AG04450 (cell line): ENCODE measurements around the gene THRB. TPM values are rescaled to one million over a fixed set of nuclear protein-coding genes. Genes with fewer than 3 reads are reported as not detected.

ENCODE experiments used
- CTCF ChIA-PET: fragments of 300-600, 350-600 bp; formaldehyde crosslinking; extraction: SDS; loops from one replicate; lab custom pipeline; 2022; ENCODE audit warnings: antibody characterized with exemption, inconsistent platforms; lab: Charles Lee
- POLR2A ChIA-PET: fragments of 350-600 bp; formaldehyde crosslinking; extraction: SDS; loops from one replicate; lab custom pipeline; 2021; ENCODE audit warnings: antibody characterized with exemption, inconsistent platforms; lab: Yijun Ruan, JAX
- DNase-seq: peaks from one replicate; pipeline ENCODE4 v3.0.0-alpha.2; 2011; ENCODE audit warnings: low read depth, low spot score
- H3K27ac ChIP-seq: one replicate; pipeline ENCODE4 v1.5.1; 2012; ENCODE audit warnings: low read depth, low read length, control low read depth
- H3K27me3 ChIP-seq: one replicate; pipeline ENCODE4 v1.6.0; 2012; ENCODE audit warnings: low read length; ENCODE audit not compliant: control insufficient read depth, insufficient read depth
- H3K4me3 ChIP-seq: 2 replicates; pipeline ENCODE4 v1.5.1; 2011; ENCODE audit warnings: mild to moderate bottlenecking, low read depth, low read length, control low read depth
- H3K9me3 ChIP-seq: 2 replicates; pipeline ENCODE4 v1.5.1; 2012; ENCODE audit warnings: low read length; ENCODE audit not compliant: control insufficient read depth, insufficient read depth
- polyA plus RNA-seq: library from polyadenylated mRNA; depleted of rRNA; stranded (reverse); fragments of >200 nt; gene quantifications from 2 replicates; pipeline ENCODE4 v1.2.3, GENCODE V29; 2011
- small RNA-seq: library from RNA; depleted of rRNA; stranded (forward); fragments of <200 nt; gene quantifications from one replicate; pipeline ENCODE3, GENCODE V24; 2012; ENCODE audit warnings: low read depth; ENCODE audit not compliant: insufficient read length
- TF ChIP-seq, protein P1 (sequence below): IDR thresholded peaks from 2 replicates; pipeline ENCODE4 v1.5.1; 2011; ENCODE audit warnings: low read depth, low read length, control low read depth, inconsistent platforms

THRB gene
- polyA plus RNA-seq, 1 experiment: 0.02 TPM

- no peak overlapping the region for H3K4me3 ChIP-seq
These were observed 425.6 kb downstream of the THRB start for GRCh38 chr3:24069045-24069444.

GRCh38 chr3:24067483-24067882 lies 427.2 kb downstream of the THRB start:
- TF ChIP-seq, protein P1, sequence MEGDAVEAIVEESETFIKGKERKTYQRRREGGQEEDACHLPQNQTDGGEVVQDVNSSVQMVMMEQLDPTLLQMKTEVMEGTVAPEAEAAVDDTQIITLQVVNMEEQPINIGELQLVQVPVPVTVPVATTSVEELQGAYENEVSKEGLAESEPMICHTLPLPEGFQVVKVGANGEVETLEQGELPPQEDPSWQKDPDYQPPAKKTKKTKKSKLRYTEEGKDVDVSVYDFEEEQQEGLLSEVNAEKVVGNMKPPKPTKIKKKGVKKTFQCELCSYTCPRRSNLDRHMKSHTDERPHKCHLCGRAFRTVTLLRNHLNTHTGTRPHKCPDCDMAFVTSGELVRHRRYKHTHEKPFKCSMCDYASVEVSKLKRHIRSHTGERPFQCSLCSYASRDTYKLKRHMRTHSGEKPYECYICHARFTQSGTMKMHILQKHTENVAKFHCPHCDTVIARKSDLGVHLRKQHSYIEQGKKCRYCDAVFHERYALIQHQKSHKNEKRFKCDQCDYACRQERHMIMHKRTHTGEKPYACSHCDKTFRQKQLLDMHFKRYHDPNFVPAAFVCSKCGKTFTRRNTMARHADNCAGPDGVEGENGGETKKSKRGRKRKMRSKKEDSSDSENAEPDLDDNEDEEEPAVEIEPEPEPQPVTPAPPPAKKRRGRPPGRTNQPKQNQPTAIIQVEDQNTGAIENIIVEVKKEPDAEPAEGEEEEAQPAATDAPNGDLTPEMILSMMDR: no peak
- Histone ChIP-seq H3K27me3 (no peaks in the 10 kb centered on the region), H3K27ac (no peak overlapping the region), H3K4me3 (no peak overlapping the region), H3K9me3 (no peaks in the 10 kb centered on the region)
- CTCF ChIA-PET: interaction anchor here (0.5 kb wide), 1 partner anchor 179 kb away, joined by 3 read pairs; no protein-coding TSS in a partner anchor
- POLR2A ChIA-PET: no interaction called here
- DNase-seq: no peak

More at GRCh38 chr3:24069045-24069444, 425.6 kb downstream of the THRB start:
- POLR2A ChIA-PET: no interaction called here
- no peak overlapping the region for H3K27ac ChIP-seq
- no peaks in the 10 kb centered on the region for H3K9me3 ChIP-seq
- TF ChIP-seq, protein P1: no peak
- DNase-seq: no peak
- H3K27me3 ChIP-seq: no peaks in the 10 kb centered on the region
- CTCF ChIA-PET: no interaction called here

Small RNA genes lying within 50 kb of the gene (small RNA-seq; reads per million reads assigned to genes)
- gene MIR4792: not detected
